Thoracic aorta (tissue), 2 donors: Measurements from ENCODE around the gene ADRA2C. TPM values are rescaled to one million over a fixed set of nuclear protein-coding genes. Genes with fewer than 3 reads are reported as not detected.

Experiments used
- ATAC-seq: fragments of 150-250 bp; one replicate; pipeline ENCODE4 v1.8.0; 2017; ENCODE audit warnings: low read depth; ENCODE audit not compliant: insufficient number of reproducible peaks, low FRiP score
- DNase-seq: peaks from one replicate; pipeline ENCODE4 v3.0.0-alpha.2; 2020; ENCODE audit warnings: low spot score
- H3K27ac ChIP-seq, 2 donors: fragments of 200-600 bp; sonication (generic); 1 replicate in 1 of 2; 2 replicates in 1 of 2; pipeline ENCODE4 v1.5.1; 2016; ENCODE audit warnings: mild to moderate bottlenecking in 2 of 2, moderate library complexity in 2 of 2
- H3K27me3 ChIP-seq: fragments of 200-600 bp; sonication (generic); replicated peaks from 2 replicates; pipeline ENCODE4 v1.6.0; 2016; ENCODE audit warnings: mild to moderate bottlenecking; ENCODE audit not compliant: insufficient read depth
- H3K36me3 ChIP-seq: fragments of 200-600 bp; sonication (generic); one replicate; pipeline ENCODE4 v1.5.1; 2016
- H3K4me1 ChIP-seq, 2 donors: fragments of 200-600 bp; sonication (generic); 1 replicate in 1 of 2; 2 replicates in 1 of 2; pipeline versions ENCODE4 v1.5.1 to v1.6.0; 2016; ENCODE audit warnings: low read depth in 2 of 2, mild to moderate bottlenecking in 1 of 2; ENCODE audit not compliant: control insufficient read depth in 1 of 2
- H3K4me3 ChIP-seq: fragments of 200-600 bp; sonication (generic); 2 replicates; pipeline ENCODE4 v1.5.1; 2016; ENCODE audit warnings: mild to moderate bottlenecking
- H3K9me3 ChIP-seq: fragments of 200-600 bp; sonication (generic); 2 replicates; pipeline ENCODE4 v1.5.1; 2016
- CTCF ChIP-seq: fragments of 200-600 bp; sonication (generic); IDR thresholded peaks from one replicate; pipeline ENCODE4 v1.5.1; 2019; ENCODE audit warnings: antibody characterized with exemption
- total RNA-seq, 2 donors: library from RNA; depleted of rRNA; stranded (reverse); fragments of >200 nt; gene quantifications; one replicate each; pipeline versions ENCODE4 v1.1.0 to v1.2.3, GENCODE V29; 2016

The ADRA2C gene
- total RNA-seq, 2 donors from 2014 or later, result 105 to 232 TPM

- Histone ChIP-seq H3K9me3 (no peaks in the 10 kb centered on the region), H3K27me3 (no peaks in the 10 kb centered on the region), H3K4me1 (peaks cover 18 to 42% of the 10 kb centered on the region in 2 donors), H3K4me3 (no peak overlapping the region), H3K27ac (no peak overlapping the region), H3K36me3 (no peaks in the 10 kb centered on the region)
- ATAC-seq (no peak), DNase-seq (no peak)
- TF ChIP-seq CTCF, result no peak
Observed at GRCh38 chr4:3759236-3759635, 6.9 kb upstream of the ADRA2C start.

GRCh38 chr4:3760346-3760745, 5.8 kb upstream of the ADRA2C start:
- no peak for DNase-seq
- H3K36me3 ChIP-seq, result no peaks in the 10 kb centered on the region
- H3K27ac ChIP-seq, result no peak overlapping the region
- H3K4me1 ChIP-seq, result peaks cover 24 to 53% of the 10 kb centered on the region in 2 donors
- ATAC-seq, result no peak
- H3K27me3 ChIP-seq, result no peaks in the 10 kb centered on the region
- no peak overlapping the region for H3K4me3 ChIP-seq
- no peaks in the 10 kb centered on the region for H3K9me3 ChIP-seq
- no peak for TF ChIP-seq CTCF

GRCh38 chr4:3760841-3761240, 5.3 kb upstream of the ADRA2C start:
- Histone ChIP-seq H3K27ac (peak overlapping the region; percentile 15 to 47), H3K4me1 (peaks cover 24 to 53% of the 10 kb centered on the region in 2 donors)
- no peak for ATAC-seq

GRCh38 chr4:3762264-3762663, 3.9 kb upstream of the ADRA2C start:
- DNase-seq, result no peak
- Histone ChIP-seq H3K27me3 (no peaks in the 10 kb centered on the region), H3K27ac (no peak overlapping the region), H3K4me1 (peaks cover 16 to 43% of the 10 kb centered on the region in 2 donors), H3K9me3 (no peaks in the 10 kb centered on the region), H3K4me3 (no peak overlapping the region), H3K36me3 (no peaks in the 10 kb centered on the region)
- TF ChIP-seq CTCF, result no peak
- no peak for ATAC-seq

More at GRCh38 chr4:3760841-3761240, 5.3 kb upstream of the ADRA2C start:
- DNase-seq, result no peak
- no peaks in the 10 kb centered on the region for H3K36me3 ChIP-seq
- H3K4me3 ChIP-seq, result no peak overlapping the region
- no peaks in the 10 kb centered on the region for H3K9me3 ChIP-seq
- H3K27me3 ChIP-seq, result no peaks in the 10 kb centered on the region
- no peak for TF ChIP-seq CTCF

GRCh38 chr4:3762753-3763549, 3.2 kb upstream of the ADRA2C start:
- H3K27ac ChIP-seq, result peak overlapping the region; percentile 94 to 95
- H3K9me3 ChIP-seq, result no peaks in the 10 kb centered on the region
- peaks cover 14 to 45% of the 10 kb centered on the region in 2 donors for H3K4me1 ChIP-seq
- no peak for TF ChIP-seq CTCF
- H3K36me3 ChIP-seq, result no peaks in the 10 kb centered on the region
- peak; percentile 3 for ATAC-seq
- no peaks in the 10 kb centered on the region for H3K27me3 ChIP-seq
- DNase-seq, result no peak
- no peak overlapping the region for H3K4me3 ChIP-seq
